ENCODE data around the gene TFCP2L1. TPM values are rescaled to one million over a fixed set of nuclear protein-coding genes. Genes with fewer than 3 reads are reported as not detected.

Gene TFCP2L1
- total and polyA plus RNA-seq, 2 experiments from 2014 or later, result 0.94 to 6.4 TPM

DNA sequence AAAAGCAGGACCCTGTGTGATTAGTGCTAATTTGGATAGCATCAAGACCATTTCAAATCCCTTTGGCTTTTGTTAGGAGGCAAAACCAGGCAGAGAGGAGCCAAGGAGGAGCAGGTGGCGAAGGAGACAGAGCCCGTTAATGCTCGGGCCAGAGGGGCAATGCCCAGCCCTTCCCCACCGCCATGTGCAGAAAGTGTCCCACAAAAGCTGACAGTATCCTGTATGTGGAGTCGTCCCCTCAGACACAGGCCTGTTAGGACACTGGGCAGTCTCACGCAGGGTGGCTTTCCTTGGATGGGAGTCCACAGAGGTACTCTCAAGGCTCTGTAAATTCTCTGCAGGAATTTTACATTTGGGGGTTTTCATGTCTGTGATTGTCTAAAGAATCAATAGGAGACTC, 44.8 kb upstream of the TFCP2L1 start:
- no peak overlapping the region for H2AFZ ChIP-seq
- no peak for ATAC-seq
- H3K4me1 ChIP-seq (ENCODE audit: insufficient read depth), result no peaks in the 10 kb centered on the region
- H3K27ac Mint-ChIP-seq, result no peak overlapping the region
- no peaks in the 10 kb centered on the region for H3K9me2 ChIP-seq (ENCODE audit: insufficient read depth)
- H3K4me2 ChIP-seq, result no peak overlapping the region
- H3K27me3 ChIP-seq (ENCODE audit: insufficient read depth), result no peaks in the 10 kb centered on the region
- DNase-seq (ENCODE audit: low spot score), result no peak
- H3K36me3 Mint-ChIP-seq (ENCODE audit: low read depth), result no peaks in the 10 kb centered on the region
- no peak overlapping the region for H3K27ac ChIP-seq (ENCODE audit: low read depth)
- peaks cover 5% of the 10 kb centered on the region for H3K27me3 Mint-ChIP-seq (ENCODE audit: insufficient read depth, low read depth, poor library complexity)
- H3K36me3 ChIP-seq (ENCODE audit: insufficient read depth), result no peaks in the 10 kb centered on the region
- no peak overlapping the region for H3K4me3 ChIP-seq
- H3K9me3 Mint-ChIP-seq, result peaks cover 4% of the 10 kb centered on the region; the same call in 1 of the 3 replicates
- no peak overlapping the region for H3K4me3 Mint-ChIP-seq
- H4K20me1 ChIP-seq (replicated peaks; ENCODE audit: insufficient read depth), result no peaks in the 10 kb centered on the region
- peaks cover 2% of the 10 kb centered on the region; the same call in 1 of the 3 replicates for H3K4me1 Mint-ChIP-seq
- H3K79me2 ChIP-seq (replicated peaks; ENCODE audit: insufficient read depth), result no peaks in the 10 kb centered on the region
- TF ChIP-seq EZH2 (IDR thresholded peaks at IDR 0.05; ENCODE audit: low read depth, unreplicated experiment) (no peak), ZNF114 (CRISPR knock-in tag; IDR thresholded peaks at IDR 0.05) (no peak), POLR2AphosphoS5 (IDR thresholded peaks at IDR 0.05; ENCODE audit: low read depth) (no peak), CREB1 (CRISPR knock-in tag; IDR thresholded peaks at IDR 0.05; ENCODE audit: low read depth) (no peak)
- H3F3A ChIP-seq (replicated peaks; ENCODE audit: low read depth), result no peaks in the 10 kb centered on the region

DNA sequence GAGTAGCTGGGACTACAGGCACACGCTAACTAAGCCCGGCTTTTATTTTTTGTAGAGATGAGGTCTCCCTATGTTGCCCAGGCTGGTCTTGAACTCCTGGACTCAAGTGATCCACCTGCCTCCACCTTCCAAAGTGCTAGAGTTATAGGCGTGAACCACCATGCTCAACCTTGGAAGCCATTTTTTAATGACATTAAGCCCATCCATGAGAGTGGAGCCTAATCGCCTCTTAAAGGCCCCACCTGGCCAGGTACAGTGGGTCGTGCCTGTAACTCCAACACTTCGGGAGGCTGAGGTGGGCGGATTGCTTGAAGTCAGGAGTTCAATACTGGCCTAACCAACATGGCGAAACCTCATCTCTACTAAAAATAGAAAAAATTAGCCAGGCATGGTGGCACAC, 41.6 kb upstream of the TFCP2L1 start:
- H3K4me2 ChIP-seq, result no peak overlapping the region
- H3K9me2 ChIP-seq (ENCODE audit: insufficient read depth), result no peaks in the 10 kb centered on the region
- H3K4me1 ChIP-seq (ENCODE audit: insufficient read depth), result no peaks in the 10 kb centered on the region
- H3K27me3 Mint-ChIP-seq (ENCODE audit: insufficient read depth, low read depth, poor library complexity), result peaks cover 6% of the 10 kb centered on the region
- no peak overlapping the region for H3K27ac Mint-ChIP-seq
- H3K27me3 ChIP-seq (ENCODE audit: insufficient read depth), result no peaks in the 10 kb centered on the region
- ATAC-seq (no peak), DNase-seq (ENCODE audit: low spot score) (no peak)
- H3K9me3 Mint-ChIP-seq, result peaks cover 4% of the 10 kb centered on the region; the same call in 1 of the 3 replicates
- no peaks in the 10 kb centered on the region for H4K20me1 ChIP-seq (replicated peaks; ENCODE audit: insufficient read depth)
- H3K4me3 ChIP-seq, result no peak overlapping the region
- H2AFZ ChIP-seq, result no peak overlapping the region
- no peaks in the 10 kb centered on the region for H3K36me3 ChIP-seq (ENCODE audit: insufficient read depth)
- H3F3A ChIP-seq (replicated peaks; ENCODE audit: low read depth), result no peaks in the 10 kb centered on the region
- no peak overlapping the region for H3K27ac ChIP-seq (ENCODE audit: low read depth)
- no peaks in the 10 kb centered on the region for H3K79me2 ChIP-seq (replicated peaks; ENCODE audit: insufficient read depth)
- H3K36me3 Mint-ChIP-seq (ENCODE audit: low read depth), result no peaks in the 10 kb centered on the region
- H3K4me3 Mint-ChIP-seq, result no peak overlapping the region
- H3K4me1 Mint-ChIP-seq, result no peaks in the 10 kb centered on the region
- TF ChIP-seq NANOG (IDR thresholded peaks at IDR 0.05; ENCODE audit: borderline replicate concordance) (no peak), POLR2AphosphoS5 (IDR thresholded peaks at IDR 0.05; ENCODE audit: low read depth) (no peak), EZH2phosphoT487 (IDR thresholded peaks at IDR 0.05; ENCODE audit: unreplicated experiment) (no peak), STAT1 (IDR thresholded peaks at IDR 0.05; ENCODE audit: unreplicated experiment) (no peak), ZNF331 (CRISPR knock-in tag; IDR thresholded peaks at IDR 0.05; ENCODE audit: low read depth) (no peak), CREB1 (CRISPR knock-in tag; IDR thresholded peaks at IDR 0.05; ENCODE audit: low read depth) (no peak)
- TF ChIP-seq, protein P1, sequence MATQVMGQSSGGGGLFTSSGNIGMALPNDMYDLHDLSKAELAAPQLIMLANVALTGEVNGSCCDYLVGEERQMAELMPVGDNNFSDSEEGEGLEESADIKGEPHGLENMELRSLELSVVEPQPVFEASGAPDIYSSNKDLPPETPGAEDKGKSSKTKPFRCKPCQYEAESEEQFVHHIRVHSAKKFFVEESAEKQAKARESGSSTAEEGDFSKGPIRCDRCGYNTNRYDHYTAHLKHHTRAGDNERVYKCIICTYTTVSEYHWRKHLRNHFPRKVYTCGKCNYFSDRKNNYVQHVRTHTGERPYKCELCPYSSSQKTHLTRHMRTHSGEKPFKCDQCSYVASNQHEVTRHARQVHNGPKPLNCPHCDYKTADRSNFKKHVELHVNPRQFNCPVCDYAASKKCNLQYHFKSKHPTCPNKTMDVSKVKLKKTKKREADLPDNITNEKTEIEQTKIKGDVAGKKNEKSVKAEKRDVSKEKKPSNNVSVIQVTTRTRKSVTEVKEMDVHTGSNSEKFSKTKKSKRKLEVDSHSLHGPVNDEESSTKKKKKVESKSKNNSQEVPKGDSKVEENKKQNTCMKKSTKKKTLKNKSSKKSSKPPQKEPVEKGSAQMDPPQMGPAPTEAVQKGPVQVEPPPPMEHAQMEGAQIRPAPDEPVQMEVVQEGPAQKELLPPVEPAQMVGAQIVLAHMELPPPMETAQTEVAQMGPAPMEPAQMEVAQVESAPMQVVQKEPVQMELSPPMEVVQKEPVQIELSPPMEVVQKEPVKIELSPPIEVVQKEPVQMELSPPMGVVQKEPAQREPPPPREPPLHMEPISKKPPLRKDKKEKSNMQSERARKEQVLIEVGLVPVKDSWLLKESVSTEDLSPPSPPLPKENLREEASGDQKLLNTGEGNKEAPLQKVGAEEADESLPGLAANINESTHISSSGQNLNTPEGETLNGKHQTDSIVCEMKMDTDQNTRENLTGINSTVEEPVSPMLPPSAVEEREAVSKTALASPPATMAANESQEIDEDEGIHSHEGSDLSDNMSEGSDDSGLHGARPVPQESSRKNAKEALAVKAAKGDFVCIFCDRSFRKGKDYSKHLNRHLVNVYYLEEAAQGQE (IDR thresholded peaks at IDR 0.05; ENCODE audit: unreplicated experiment), result no peak
- TF ChIP-seq, protein P2, sequence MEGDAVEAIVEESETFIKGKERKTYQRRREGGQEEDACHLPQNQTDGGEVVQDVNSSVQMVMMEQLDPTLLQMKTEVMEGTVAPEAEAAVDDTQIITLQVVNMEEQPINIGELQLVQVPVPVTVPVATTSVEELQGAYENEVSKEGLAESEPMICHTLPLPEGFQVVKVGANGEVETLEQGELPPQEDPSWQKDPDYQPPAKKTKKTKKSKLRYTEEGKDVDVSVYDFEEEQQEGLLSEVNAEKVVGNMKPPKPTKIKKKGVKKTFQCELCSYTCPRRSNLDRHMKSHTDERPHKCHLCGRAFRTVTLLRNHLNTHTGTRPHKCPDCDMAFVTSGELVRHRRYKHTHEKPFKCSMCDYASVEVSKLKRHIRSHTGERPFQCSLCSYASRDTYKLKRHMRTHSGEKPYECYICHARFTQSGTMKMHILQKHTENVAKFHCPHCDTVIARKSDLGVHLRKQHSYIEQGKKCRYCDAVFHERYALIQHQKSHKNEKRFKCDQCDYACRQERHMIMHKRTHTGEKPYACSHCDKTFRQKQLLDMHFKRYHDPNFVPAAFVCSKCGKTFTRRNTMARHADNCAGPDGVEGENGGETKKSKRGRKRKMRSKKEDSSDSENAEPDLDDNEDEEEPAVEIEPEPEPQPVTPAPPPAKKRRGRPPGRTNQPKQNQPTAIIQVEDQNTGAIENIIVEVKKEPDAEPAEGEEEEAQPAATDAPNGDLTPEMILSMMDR (conservative IDR thresholded peaks at IDR 0.05; ENCODE audit: low read depth in 2 of 2), result no peak
- TF ChIP-seq, protein P3, sequence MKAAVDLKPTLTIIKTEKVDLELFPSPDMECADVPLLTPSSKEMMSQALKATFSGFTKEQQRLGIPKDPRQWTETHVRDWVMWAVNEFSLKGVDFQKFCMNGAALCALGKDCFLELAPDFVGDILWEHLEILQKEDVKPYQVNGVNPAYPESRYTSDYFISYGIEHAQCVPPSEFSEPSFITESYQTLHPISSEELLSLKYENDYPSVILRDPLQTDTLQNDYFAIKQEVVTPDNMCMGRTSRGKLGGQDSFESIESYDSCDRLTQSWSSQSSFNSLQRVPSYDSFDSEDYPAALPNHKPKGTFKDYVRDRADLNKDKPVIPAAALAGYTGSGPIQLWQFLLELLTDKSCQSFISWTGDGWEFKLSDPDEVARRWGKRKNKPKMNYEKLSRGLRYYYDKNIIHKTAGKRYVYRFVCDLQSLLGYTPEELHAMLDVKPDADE (IDR thresholded peaks at IDR 0.05), result no peak

All from GM23338 (cell line).